T-helper 2 cell treated with Interferon-gamma antibody and Interleukin-4, amounts not matched to agents 5 μg/mL and 100 μg/mL, for 36 hours (primary cell): Measurements from ENCODE around the gene ITM2A.

Experiments used
- DNase-seq: peaks from one replicate; pipeline ENCODE4 v3.0.0; 2021; ENCODE audit warnings: low spot score
- H3K27ac Mint-ChIP-seq: one replicate; pipeline ENCODE4 v1.8.0; 2021; ENCODE audit warnings: mild to moderate bottlenecking, mixed read lengths
- H3K27me3 Mint-ChIP-seq: one replicate; pipeline ENCODE4 v1.8.0; 2021; ENCODE audit warnings: low read depth, mixed read lengths
- H3K36me3 Mint-ChIP-seq: one replicate; pipeline ENCODE4 v1.8.0; 2021; ENCODE audit warnings: low read depth, mixed read lengths
- H3K4me1 Mint-ChIP-seq: one replicate; pipeline ENCODE4 v1.8.0; 2021; ENCODE audit warnings: low read depth, mixed read lengths
- H3K4me3 Mint-ChIP-seq: one replicate; pipeline ENCODE4 v1.8.0; 2022; ENCODE audit warnings: mild to moderate bottlenecking, moderate library complexity, mixed read lengths
- H3K9me3 Mint-ChIP-seq: one replicate; pipeline ENCODE4 v1.8.0; 2021; ENCODE audit warnings: mixed read lengths

The ITM2A gene

GRCh38 chrX:79366556-79366872 is 620 bp downstream of the ITM2A start:
- Mint-ChIP-seq H3K4me3 (peak overlapping the region; percentile 100), H3K9me3 (no peaks in the 10 kb centered on the region), H3K27ac (peak overlapping the region; percentile 97), H3K27me3 (no peaks in the 10 kb centered on the region), H3K4me1 (peaks cover 36% of the 10 kb centered on the region), H3K36me3 (peaks cover 21% of the 10 kb centered on the region)
- DNase-seq = no peak

GRCh38 chrX:79365591-79365990 is 1.5 kb downstream of the ITM2A start:
- Mint-ChIP-seq H3K27ac (peak overlapping the region; percentile 97), H3K27me3 (no peaks in the 10 kb centered on the region), H3K4me1 (peaks cover 36% of the 10 kb centered on the region), H3K4me3 (peak overlapping the region; percentile 100), H3K36me3 (peaks cover 30% of the 10 kb centered on the region), H3K9me3 (no peaks in the 10 kb centered on the region)
- DNase-seq = no peak

- peaks cover 39% of the 10 kb centered on the region for H3K4me1 Mint-ChIP-seq
- H3K27me3 Mint-ChIP-seq = no peaks in the 10 kb centered on the region
- H3K9me3 Mint-ChIP-seq = no peaks in the 10 kb centered on the region
- H3K27ac Mint-ChIP-seq = peak overlapping the region; percentile 76
- peak overlapping the region; percentile 83 for H3K4me3 Mint-ChIP-seq
- H3K36me3 Mint-ChIP-seq = peaks cover 36% of the 10 kb centered on the region
- DNase-seq = no peak
These were observed 2.8 kb downstream of the ITM2A start for GRCh38 chrX:79364306-79364705.

GRCh38 chrX:79361192-79361870 is 5.8 kb downstream of the ITM2A start:
- DNase-seq = no peak

GRCh38 chrX:79336869-79337815 is 30.0 kb downstream of the ITM2A start:
- peaks cover 2% of the 10 kb centered on the region for H3K36me3 Mint-ChIP-seq
- H3K4me1 Mint-ChIP-seq = peaks cover 25% of the 10 kb centered on the region
- H3K27ac Mint-ChIP-seq = peak overlapping the region; percentile 74
- H3K9me3 Mint-ChIP-seq = peaks cover 5% of the 10 kb centered on the region
- H3K27me3 Mint-ChIP-seq = no peaks in the 10 kb centered on the region
- DNase-seq = no peak
- H3K4me3 Mint-ChIP-seq = peak overlapping the region; percentile 68

More at GRCh38 chrX:79361192-79361870, 5.8 kb downstream of the ITM2A start:
- H3K4me1 Mint-ChIP-seq = peaks cover 27% of the 10 kb centered on the region
- H3K27ac Mint-ChIP-seq = peak overlapping the region; percentile 86
- H3K36me3 Mint-ChIP-seq = peaks cover 47% of the 10 kb centered on the region
- H3K9me3 Mint-ChIP-seq = no peaks in the 10 kb centered on the region
- H3K27me3 Mint-ChIP-seq = no peaks in the 10 kb centered on the region
- peak overlapping the region; percentile 60 for H3K4me3 Mint-ChIP-seq

GRCh38 chrX:79330022-79330421 is 37.1 kb downstream of the ITM2A start:
- Mint-ChIP-seq H3K9me3 (no peaks in the 10 kb centered on the region), H3K27me3 (peaks cover 2% of the 10 kb centered on the region), H3K36me3 (no peaks in the 10 kb centered on the region), H3K27ac (no peak overlapping the region), H3K4me1 (peaks cover 10% of the 10 kb centered on the region), H3K4me3 (no peak overlapping the region)
- no peak for DNase-seq

GRCh38 chrX:79325263-79325958 is 41.7 kb downstream of the ITM2A start:
- Mint-ChIP-seq H3K27me3 (no peaks in the 10 kb centered on the region), H3K36me3 (no peaks in the 10 kb centered on the region), H3K4me1 (peaks cover 12% of the 10 kb centered on the region), H3K9me3 (no peaks in the 10 kb centered on the region), H3K4me3 (peak overlapping the region; percentile 83), H3K27ac (peak overlapping the region; percentile 85)
- peak; percentile 4 for DNase-seq
